ENCODE measurements around the gene SRD5A2.

DNA sequence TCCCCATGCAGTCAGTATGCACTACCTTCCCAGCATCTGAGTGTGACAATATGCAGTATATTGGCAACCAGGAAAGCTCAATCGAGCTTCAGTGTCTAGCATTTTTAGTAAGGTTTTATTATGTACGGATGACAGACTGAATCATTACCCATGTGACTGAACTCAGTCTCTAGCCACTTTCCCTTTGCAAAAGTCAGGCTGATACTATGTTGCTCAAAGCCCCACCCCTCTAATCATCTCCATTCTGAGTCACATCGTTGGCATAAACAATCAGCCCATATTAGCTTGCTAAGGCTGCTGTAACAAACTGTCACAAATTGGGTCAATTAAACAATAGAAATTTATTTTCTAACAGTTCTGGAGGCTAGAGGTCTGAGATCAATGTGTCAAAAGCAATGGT is 25.8 kb upstream of the SRD5A2 start:
- no peak for TF ChIP-seq EZH2phosphoT487 (IDR thresholded peaks at IDR 0.05; ENCODE audit: insufficient read depth, low read depth)
- no peak for TF ChIP-seq EZH2 (IDR thresholded peaks at IDR 0.05; ENCODE audit: insufficient read depth, poor library complexity, severe bottlenecking)
